Measurements from ENCODE around the gene PEX26. TPM values are rescaled to one million over a fixed set of nuclear protein-coding genes. Genes with fewer than 3 reads are reported as not detected.

Gene PEX26
- total RNA-seq, 2 experiments from 2014 or later, result 19.6 to 20.8 TPM

- no peak for ATAC-seq (ENCODE audit: poor library complexity)
- Mint-ChIP-seq H3K4me1 (ENCODE audit: low read depth) (peaks cover 31% of the 10 kb centered on the region), H3K4me3 (no peak overlapping the region), H3K27ac (no peak overlapping the region), H3K36me3 (ENCODE audit: low read depth) (no peaks in the 10 kb centered on the region), H3K9me3 (no peaks in the 10 kb centered on the region), H3K27me3 (peaks cover 38% of the 10 kb centered on the region)
- Histone ChIP-seq H3K4me1 (ENCODE audit: insufficient read depth, low read length) (peaks cover 33% of the 10 kb centered on the region), H3K4me3 (ENCODE audit: low read length) (no peak overlapping the region), H3K27ac (ENCODE audit: low read depth in 1 of 2, low read length in 2 of 2) (no peak overlapping the region), H3K9me3 (ENCODE audit: control insufficient read depth in 1 of 2, insufficient read depth in 1 of 2, low read length in 2 of 2) (peaks cover 0 to 15% of the 10 kb centered on the region in 2 experiments), H3K36me3 (ENCODE audit: insufficient read depth, low read length) (no peaks in the 10 kb centered on the region), H3K27me3 (ENCODE audit: control insufficient read depth in 1 of 2, insufficient read depth in 2 of 2, low read length in 2 of 2) (peaks cover 18 to 25% of the 10 kb centered on the region in 2 experiments)
- ChIA-PET POLR2A (no interaction called here), CTCF (no interaction called here)
- no peak for TF ChIP-seq CTCF (IDR thresholded peaks at IDR 0.05)
- intact Hi-C loops (cut with DNase I, micrococcal nuclease), result no loop called here
- DNase-seq, result no peak
Observed at GRCh38 chr22:18113680-18114394, 36.0 kb downstream of the PEX26 start.

- no peak for ATAC-seq (ENCODE audit: poor library complexity)
- H3K4me1 ChIP-seq (ENCODE audit: insufficient read depth, low read length), result peaks cover 33% of the 10 kb centered on the region
- no peak overlapping the region for H3K27ac Mint-ChIP-seq
- ChIA-PET POLR2A (no interaction called here), CTCF (no interaction called here)
- no peak for TF ChIP-seq CTCF (IDR thresholded peaks at IDR 0.05)
- intact Hi-C loops (cut with DNase I, micrococcal nuclease), result no loop called here
- peaks cover 28% of the 10 kb centered on the region for H3K4me1 Mint-ChIP-seq (ENCODE audit: low read depth)
- DNase-seq, result no peak
- H3K36me3 Mint-ChIP-seq (ENCODE audit: low read depth), result no peaks in the 10 kb centered on the region
- no peak overlapping the region for H3K4me3 Mint-ChIP-seq
- no peak overlapping the region for H3K4me3 ChIP-seq (ENCODE audit: low read length)
- peaks cover 35% of the 10 kb centered on the region for H3K27me3 Mint-ChIP-seq
- H3K9me3 Mint-ChIP-seq, result no peaks in the 10 kb centered on the region
- peaks cover 0 to 15% of the 10 kb centered on the region in 2 experiments for H3K9me3 ChIP-seq (ENCODE audit: control insufficient read depth in 1 of 2, insufficient read depth in 1 of 2, low read length in 2 of 2)
- H3K27ac ChIP-seq (ENCODE audit: low read depth in 1 of 2, low read length in 2 of 2), result no peak overlapping the region
- no peaks in the 10 kb centered on the region for H3K36me3 ChIP-seq (ENCODE audit: insufficient read depth, low read length)
- peaks cover 18 to 22% of the 10 kb centered on the region in 2 experiments for H3K27me3 ChIP-seq (ENCODE audit: control insufficient read depth in 1 of 2, insufficient read depth in 2 of 2, low read length in 2 of 2)
Observed at GRCh38 chr22:18114495-18114894, 36.7 kb downstream of the PEX26 start.

GRCh38 chr22:18114976-18115652, 37.3 kb downstream of the PEX26 start:
- peaks cover 0 to 13% of the 10 kb centered on the region in 2 experiments for H3K9me3 ChIP-seq (ENCODE audit: control insufficient read depth in 1 of 2, insufficient read depth in 1 of 2, low read length in 2 of 2)
- Mint-ChIP-seq H3K36me3 (ENCODE audit: low read depth) (no peaks in the 10 kb centered on the region), H3K27me3 (peaks cover 29% of the 10 kb centered on the region), H3K4me3 (no peak overlapping the region), H3K9me3 (no peaks in the 10 kb centered on the region), H3K27ac (no peak overlapping the region), H3K4me1 (ENCODE audit: low read depth) (peaks cover 22% of the 10 kb centered on the region)
- POLR2A ChIA-PET, result no interaction called here
- H3K27ac ChIP-seq (ENCODE audit: low read depth in 1 of 2, low read length in 2 of 2), result no peak overlapping the region
- peaks cover 31% of the 10 kb centered on the region for H3K4me1 ChIP-seq (ENCODE audit: insufficient read depth, low read length)
- no peak for TF ChIP-seq CTCF (IDR thresholded peaks at IDR 0.05)
- intact Hi-C loops (cut with DNase I, micrococcal nuclease), result no loop called here
- peaks cover 14 to 16% of the 10 kb centered on the region in 2 experiments for H3K27me3 ChIP-seq (ENCODE audit: control insufficient read depth in 1 of 2, insufficient read depth in 2 of 2, low read length in 2 of 2)
- H3K36me3 ChIP-seq (ENCODE audit: insufficient read depth, low read length), result no peaks in the 10 kb centered on the region
- CTCF ChIA-PET, result no interaction called here
- no peak for ATAC-seq (ENCODE audit: poor library complexity)
- DNase-seq, result no peak
- H3K4me3 ChIP-seq (ENCODE audit: low read length), result no peak overlapping the region
